SK-N-MC (cell line): ENCODE measurements around the gene FASTKD3.

Source experiments
- EZH2 ChIP-seq: fragments of 200-600 bp; sonication (generic); IDR thresholded peaks from one replicate; pipeline ENCODE4 v1.6.1; 2017; ENCODE audit warnings: antibody characterized with exemption
- POLR2AphosphoS5 ChIP-seq: IDR thresholded peaks from 2 replicates; pipeline ENCODE4 v1.6.1; 2012; ENCODE audit warnings: mild to moderate bottlenecking, low read depth, low read length, borderline replicate concordance

DNA sequence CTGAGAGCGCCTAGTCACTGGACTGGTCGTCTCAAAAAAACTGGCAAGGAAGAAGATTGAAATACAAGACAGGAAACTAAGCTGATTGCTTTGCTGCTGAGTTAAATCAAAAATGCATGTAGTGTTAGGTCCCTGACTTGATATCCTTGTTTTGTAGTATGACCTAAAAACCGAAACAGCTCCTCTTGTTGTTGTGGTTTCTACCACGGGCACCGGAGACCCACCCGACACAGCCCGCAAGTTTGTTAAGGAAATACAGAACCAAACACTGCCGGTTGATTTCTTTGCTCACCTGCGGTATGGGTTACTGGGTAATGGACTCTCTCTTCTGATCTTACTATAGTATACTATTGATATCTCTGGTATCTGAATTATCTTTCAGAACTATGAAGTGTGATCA, 4.4 kb upstream of the FASTKD3 start:
- TF ChIP-seq POLR2AphosphoS5, result no peak
- TF ChIP-seq EZH2, result no peak
